ENCODE results near the gene BCL2L1. TPM values are rescaled to one million over a fixed set of nuclear protein-coding genes. Genes with fewer than 3 reads are reported as not detected.

BCL2L1 gene
- total and polyA plus RNA-seq, 2 experiments from 2014 or later: 42.4 to 110 TPM

- H3K4me2 ChIP-seq: no peak overlapping the region
- peaks cover 3% of the 10 kb centered on the region; the same call in 1 of the 2 replicates for H3F3A ChIP-seq (replicated peaks; ENCODE audit: low read depth)
- no peak overlapping the region for H3K4me3 ChIP-seq
- no peaks in the 10 kb centered on the region for H3K9me3 Mint-ChIP-seq
- no peak overlapping the region for H3K4me3 Mint-ChIP-seq
- peaks cover 100% of the 10 kb centered on the region for H3K79me2 ChIP-seq (replicated peaks; ENCODE audit: insufficient read depth)
- H3K27me3 ChIP-seq (ENCODE audit: insufficient read depth): no peaks in the 10 kb centered on the region
- TF ChIP-seq, protein P1, sequence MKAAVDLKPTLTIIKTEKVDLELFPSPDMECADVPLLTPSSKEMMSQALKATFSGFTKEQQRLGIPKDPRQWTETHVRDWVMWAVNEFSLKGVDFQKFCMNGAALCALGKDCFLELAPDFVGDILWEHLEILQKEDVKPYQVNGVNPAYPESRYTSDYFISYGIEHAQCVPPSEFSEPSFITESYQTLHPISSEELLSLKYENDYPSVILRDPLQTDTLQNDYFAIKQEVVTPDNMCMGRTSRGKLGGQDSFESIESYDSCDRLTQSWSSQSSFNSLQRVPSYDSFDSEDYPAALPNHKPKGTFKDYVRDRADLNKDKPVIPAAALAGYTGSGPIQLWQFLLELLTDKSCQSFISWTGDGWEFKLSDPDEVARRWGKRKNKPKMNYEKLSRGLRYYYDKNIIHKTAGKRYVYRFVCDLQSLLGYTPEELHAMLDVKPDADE (IDR thresholded peaks at IDR 0.05): no peak
- TF ChIP-seq JUNB (IDR thresholded peaks at IDR 0.05; ENCODE audit: unreplicated experiment) (no peak), EZH2phosphoT487 (IDR thresholded peaks at IDR 0.05; ENCODE audit: unreplicated experiment) (no peak), EZH2 (IDR thresholded peaks at IDR 0.05; ENCODE audit: low read depth, unreplicated experiment) (no peak), STAT1 (IDR thresholded peaks at IDR 0.05; ENCODE audit: unreplicated experiment) (no peak), REST (IDR thresholded peaks at IDR 0.05; ENCODE audit: unreplicated experiment) (no peak)
- TF ChIP-seq, protein P2, sequence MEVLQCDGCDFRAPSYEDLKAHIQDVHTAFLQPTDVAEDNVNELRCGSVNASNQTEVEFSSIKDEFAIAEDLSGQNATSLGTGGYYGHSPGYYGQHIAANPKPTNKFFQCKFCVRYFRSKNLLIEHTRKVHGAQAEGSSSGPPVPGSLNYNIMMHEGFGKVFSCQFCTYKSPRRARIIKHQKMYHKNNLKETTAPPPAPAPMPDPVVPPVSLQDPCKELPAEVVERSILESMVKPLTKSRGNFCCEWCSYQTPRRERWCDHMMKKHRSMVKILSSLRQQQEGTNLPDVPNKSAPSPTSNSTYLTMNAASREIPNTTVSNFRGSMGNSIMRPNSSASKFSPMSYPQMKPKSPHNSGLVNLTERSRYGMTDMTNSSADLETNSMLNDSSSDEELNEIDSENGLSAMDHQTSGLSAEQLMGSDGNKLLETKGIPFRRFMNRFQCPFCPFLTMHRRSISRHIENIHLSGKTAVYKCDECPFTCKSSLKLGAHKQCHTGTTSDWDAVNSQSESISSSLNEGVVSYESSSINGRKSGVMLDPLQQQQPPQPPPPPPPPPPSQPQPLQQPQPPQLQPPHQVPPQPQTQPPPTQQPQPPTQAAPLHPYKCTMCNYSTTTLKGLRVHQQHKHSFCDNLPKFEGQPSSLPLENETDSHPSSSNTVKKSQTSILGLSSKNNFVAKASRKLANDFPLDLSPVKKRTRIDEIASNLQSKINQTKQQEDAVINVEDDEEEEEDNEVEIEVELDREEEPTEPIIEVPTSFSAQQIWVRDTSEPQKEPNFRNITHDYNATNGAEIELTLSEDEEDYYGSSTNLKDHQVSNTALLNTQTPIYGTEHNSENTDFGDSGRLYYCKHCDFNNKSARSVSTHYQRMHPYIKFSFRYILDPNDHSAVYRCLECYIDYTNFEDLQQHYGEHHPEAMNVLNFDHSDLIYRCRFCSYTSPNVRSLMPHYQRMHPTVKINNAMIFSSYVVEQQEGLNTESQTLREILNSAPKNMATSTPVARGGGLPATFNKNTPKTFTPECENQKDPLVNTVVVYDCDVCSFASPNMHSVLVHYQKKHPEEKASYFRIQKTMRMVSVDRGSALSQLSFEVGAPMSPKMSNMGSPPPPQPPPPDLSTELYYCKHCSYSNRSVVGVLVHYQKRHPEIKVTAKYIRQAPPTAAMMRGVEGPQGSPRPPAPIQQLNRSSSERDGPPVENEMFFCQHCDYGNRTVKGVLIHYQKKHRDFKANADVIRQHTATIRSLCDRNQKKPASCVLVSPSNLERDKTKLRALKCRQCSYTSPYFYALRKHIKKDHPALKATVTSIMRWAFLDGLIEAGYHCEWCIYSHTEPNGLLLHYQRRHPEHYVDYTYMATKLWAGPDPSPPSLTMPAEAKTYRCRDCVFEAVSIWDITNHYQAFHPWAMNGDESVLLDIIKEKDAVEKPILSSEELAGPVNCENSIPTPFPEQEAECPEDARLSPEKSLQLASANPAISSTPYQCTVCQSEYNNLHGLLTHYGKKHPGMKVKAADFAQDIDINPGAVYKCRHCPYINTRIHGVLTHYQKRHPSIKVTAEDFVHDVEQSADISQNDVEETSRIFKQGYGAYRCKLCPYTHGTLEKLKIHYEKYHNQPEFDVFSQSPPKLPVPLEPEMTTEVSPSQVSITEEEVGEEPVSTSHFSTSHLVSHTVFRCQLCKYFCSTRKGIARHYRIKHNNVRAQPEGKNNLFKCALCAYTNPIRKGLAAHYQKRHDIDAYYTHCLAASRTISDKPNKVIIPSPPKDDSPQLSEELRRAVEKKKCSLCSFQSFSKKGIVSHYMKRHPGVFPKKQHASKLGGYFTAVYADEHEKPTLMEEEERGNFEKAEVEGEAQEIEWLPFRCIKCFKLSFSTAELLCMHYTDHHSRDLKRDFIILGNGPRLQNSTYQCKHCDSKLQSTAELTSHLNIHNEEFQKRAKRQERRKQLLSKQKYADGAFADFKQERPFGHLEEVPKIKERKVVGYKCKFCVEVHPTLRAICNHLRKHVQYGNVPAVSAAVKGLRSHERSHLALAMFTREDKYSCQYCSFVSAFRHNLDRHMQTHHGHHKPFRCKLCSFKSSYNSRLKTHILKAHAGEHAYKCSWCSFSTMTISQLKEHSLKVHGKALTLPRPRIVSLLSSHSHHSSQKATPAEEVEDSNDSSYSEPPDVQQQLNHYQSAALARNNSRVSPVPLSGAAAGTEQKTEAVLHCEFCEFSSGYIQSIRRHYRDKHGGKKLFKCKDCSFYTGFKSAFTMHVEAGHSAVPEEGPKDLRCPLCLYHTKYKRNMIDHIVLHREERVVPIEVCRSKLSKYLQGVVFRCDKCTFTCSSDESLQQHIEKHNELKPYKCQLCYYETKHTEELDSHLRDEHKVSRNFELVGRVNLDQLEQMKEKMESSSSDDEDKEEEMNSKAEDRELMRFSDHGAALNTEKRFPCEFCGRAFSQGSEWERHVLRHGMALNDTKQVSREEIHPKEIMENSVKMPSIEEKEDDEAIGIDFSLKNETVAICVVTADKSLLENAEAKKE (CRISPR knock-in tag; IDR thresholded peaks at IDR 0.05): no peak
- TF ChIP-seq, protein P3, sequence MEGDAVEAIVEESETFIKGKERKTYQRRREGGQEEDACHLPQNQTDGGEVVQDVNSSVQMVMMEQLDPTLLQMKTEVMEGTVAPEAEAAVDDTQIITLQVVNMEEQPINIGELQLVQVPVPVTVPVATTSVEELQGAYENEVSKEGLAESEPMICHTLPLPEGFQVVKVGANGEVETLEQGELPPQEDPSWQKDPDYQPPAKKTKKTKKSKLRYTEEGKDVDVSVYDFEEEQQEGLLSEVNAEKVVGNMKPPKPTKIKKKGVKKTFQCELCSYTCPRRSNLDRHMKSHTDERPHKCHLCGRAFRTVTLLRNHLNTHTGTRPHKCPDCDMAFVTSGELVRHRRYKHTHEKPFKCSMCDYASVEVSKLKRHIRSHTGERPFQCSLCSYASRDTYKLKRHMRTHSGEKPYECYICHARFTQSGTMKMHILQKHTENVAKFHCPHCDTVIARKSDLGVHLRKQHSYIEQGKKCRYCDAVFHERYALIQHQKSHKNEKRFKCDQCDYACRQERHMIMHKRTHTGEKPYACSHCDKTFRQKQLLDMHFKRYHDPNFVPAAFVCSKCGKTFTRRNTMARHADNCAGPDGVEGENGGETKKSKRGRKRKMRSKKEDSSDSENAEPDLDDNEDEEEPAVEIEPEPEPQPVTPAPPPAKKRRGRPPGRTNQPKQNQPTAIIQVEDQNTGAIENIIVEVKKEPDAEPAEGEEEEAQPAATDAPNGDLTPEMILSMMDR (conservative IDR thresholded peaks at IDR 0.05; ENCODE audit: low read depth in 2 of 2): no peak
- DNase-seq (ENCODE audit: low spot score) (no peak), ATAC-seq (no peak)
- H3K4me1 Mint-ChIP-seq: no peaks in the 10 kb centered on the region
- H2AFZ ChIP-seq: no peak overlapping the region
- H4K20me1 ChIP-seq (replicated peaks; ENCODE audit: insufficient read depth): peaks cover 78% of the 10 kb centered on the region
- no peaks in the 10 kb centered on the region for H3K9me2 ChIP-seq (ENCODE audit: insufficient read depth)
- peaks cover 38% of the 10 kb centered on the region for H3K36me3 ChIP-seq (ENCODE audit: insufficient read depth)
- peaks cover 1% of the 10 kb centered on the region for H3K4me1 ChIP-seq (ENCODE audit: insufficient read depth)
- peak overlapping the region; percentile 16; the same call in 1 of the 2 replicates for H3K27ac ChIP-seq (ENCODE audit: low read depth)
- peaks cover 56% of the 10 kb centered on the region for H3K36me3 Mint-ChIP-seq (ENCODE audit: low read depth)
- H3K27ac Mint-ChIP-seq: no peak overlapping the region
- peaks cover 7% of the 10 kb centered on the region for H3K27me3 Mint-ChIP-seq (ENCODE audit: insufficient read depth, low read depth, poor library complexity)
These were observed 23.6 kb upstream of the BCL2L1 start for GRCh38 chr20:31746068-31746878.

All from GM23338 (cell line).